Cardiac fibroblast (primary cell): ENCODE measurements around the gene DNAH14.

ENCODE experiments used
- DNase-seq, 2 donors: peaks; one replicate each; pipeline versions ENCODE4 v3.0.0 to v3.0.0-alpha.2; 2010; ENCODE audit warnings: low read depth in 2 of 2
- H3K4me3 ChIP-seq, 2 donors: replicated peaks in 1 of 2; 1 replicate in 1 of 2; 2 replicates in 1 of 2; pipeline ENCODE4 v1.5.1; 2011; ENCODE audit warnings: low read depth in 2 of 2, low read length in 2 of 2, mild to moderate bottlenecking in 2 of 2, moderate library complexity in 1 of 2
- CTCF ChIP-seq: IDR thresholded peaks from one replicate; pipeline ENCODE4 v1.5.1; 2011; ENCODE audit warnings: low read depth, mild to moderate bottlenecking, low read length, inconsistent platforms

The DNAH14 gene

DNA sequence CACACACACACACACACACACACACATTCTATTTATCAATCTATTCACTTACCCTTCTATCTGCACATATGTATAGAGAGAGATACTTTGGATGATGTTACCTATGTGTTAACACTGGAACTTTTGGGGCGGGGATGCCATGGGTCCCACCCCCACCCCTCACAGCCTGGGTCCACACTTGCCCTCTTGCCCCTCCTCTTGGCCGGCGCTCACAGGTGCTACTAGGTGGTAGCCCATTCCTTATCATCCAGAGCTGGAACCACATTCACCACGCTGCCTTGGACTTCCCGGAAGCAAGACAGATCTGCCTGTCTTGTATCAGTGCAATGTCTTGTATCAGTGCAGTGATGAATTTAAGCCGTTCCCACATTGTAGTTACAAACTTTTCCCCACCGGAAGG lies 413.2 kb downstream of the DNAH14 start:
- no peak for DNase-seq
- no peak overlapping the region for H3K4me3 ChIP-seq
- TF ChIP-seq CTCF = no peak

DNA sequence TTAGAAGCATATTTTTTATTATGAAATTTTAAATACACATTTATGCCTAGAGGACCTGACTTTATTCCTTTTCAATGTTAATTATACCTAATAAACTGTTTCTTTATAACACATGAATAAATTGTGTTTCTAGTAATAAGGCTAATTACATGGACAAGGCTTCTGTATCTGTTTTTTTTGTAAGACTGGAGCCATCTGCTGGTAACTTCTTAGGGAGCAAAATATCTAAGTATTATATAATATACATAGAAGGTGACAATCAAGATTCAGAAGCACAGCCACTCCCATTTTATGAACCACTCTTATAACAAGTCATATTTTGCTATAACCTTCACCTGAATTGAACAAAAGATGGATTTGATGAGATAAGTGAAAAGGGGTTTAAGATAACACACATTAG lies 414.1 kb downstream of the DNAH14 start:
- H3K4me3 ChIP-seq = no peak overlapping the region
- DNase-seq = peak; percentile 31 to 32
- peak; percentile 15 for TF ChIP-seq CTCF

- H3K4me3 ChIP-seq = no peak overlapping the region
- no peak for TF ChIP-seq CTCF
- DNase-seq = peak in 1 of 2 donors; percentile 10
Measured at GRCh38 chr1:225347123-225347683, 417.7 kb downstream of the DNAH14 start.

DNA sequence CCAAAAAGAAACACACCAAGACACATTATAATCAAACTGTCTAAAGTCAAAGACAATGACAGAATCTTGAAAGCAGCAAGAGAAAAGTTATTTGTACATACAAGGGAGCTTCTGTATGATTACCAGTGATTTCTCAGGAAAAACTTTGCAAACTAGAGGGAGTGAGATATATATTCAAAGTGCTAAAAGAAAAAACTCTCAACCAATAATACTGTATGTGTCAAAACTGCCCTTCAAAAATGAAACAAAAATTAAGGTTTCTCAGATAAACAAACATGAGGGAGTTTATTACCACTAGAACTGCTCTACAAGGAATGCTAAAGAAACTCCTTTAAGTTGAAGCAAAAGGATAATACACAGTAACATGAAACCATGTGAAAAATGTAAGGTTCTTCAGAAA lies 418.9 kb downstream of the DNAH14 start:
- TF ChIP-seq CTCF = no peak
- no peak for DNase-seq
- H3K4me3 ChIP-seq = no peak overlapping the region

DNA sequence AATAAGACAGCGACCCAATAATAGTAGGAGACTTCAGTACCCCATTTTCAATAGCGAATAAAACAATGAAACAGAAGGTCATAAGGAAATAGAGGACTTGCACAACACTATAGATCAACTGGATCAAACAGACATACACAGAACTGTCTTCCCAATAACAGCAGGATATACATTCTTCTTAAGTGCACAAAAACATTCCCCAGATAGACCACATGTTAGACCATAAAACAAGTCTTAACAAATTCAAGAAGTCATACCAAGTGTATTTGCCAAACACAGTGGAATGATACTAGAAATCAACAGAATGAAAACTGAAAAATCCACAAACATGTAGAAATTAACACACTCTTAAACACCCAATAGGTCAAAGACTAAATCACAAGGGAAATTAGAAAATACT lies 420.4 kb downstream of the DNAH14 start:
- no peak for DNase-seq
- TF ChIP-seq CTCF = no peak
- no peak overlapping the region for H3K4me3 ChIP-seq

GRCh38 chr1:225350872-225351271 lies 421.4 kb downstream of the DNAH14 start:
- DNase-seq = no peak
- no peak for TF ChIP-seq CTCF
- no peak overlapping the region for H3K4me3 ChIP-seq

DNA sequence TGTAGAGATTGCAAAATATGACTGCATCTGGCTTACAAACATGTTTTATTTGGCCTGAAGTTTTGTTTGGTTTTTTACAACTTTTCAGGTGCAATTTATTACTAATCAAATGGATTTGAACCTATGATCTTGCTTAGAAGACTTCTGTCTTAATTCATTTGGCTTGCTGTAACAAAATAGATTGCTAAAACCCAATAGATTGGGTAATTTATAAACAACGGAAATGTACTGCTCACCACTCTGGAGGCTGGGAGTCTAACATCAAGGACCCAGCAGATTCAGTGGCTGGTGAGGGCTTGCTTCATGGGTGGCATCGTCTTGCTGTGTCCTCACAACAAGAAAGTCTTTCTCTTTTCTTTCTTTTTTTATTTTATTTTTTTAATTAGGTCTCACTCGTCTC lies 425.4 kb downstream of the DNAH14 start:
- no peak for TF ChIP-seq CTCF
- DNase-seq = peak in 1 of 2 donors; percentile 5

More for the DNA sequence above, 425.4 kb downstream of the DNAH14 start:
- H3K4me3 ChIP-seq = no peak overlapping the region
